Thoracic aorta (tissue), 2 donors: Measurements from ENCODE around the gene ILKAP. TPM values are rescaled to one million over a fixed set of nuclear protein-coding genes. Genes with fewer than 3 reads are reported as not detected.

ENCODE experiments used
- ATAC-seq: fragments of 150-250 bp; one replicate; pipeline ENCODE4 v1.8.0; 2017; ENCODE audit warnings: low read depth; ENCODE audit not compliant: insufficient number of reproducible peaks, low FRiP score
- DNase-seq: peaks from one replicate; pipeline ENCODE4 v3.0.0-alpha.2; 2020; ENCODE audit warnings: low spot score
- H3K27ac ChIP-seq, 2 donors: fragments of 200-600 bp; sonication (generic); 1 replicate in 1 of 2; 2 replicates in 1 of 2; pipeline ENCODE4 v1.5.1; 2016; ENCODE audit warnings: mild to moderate bottlenecking in 2 of 2, moderate library complexity in 2 of 2
- H3K27me3 ChIP-seq: fragments of 200-600 bp; sonication (generic); replicated peaks from 2 replicates; pipeline ENCODE4 v1.6.0; 2016; ENCODE audit warnings: mild to moderate bottlenecking; ENCODE audit not compliant: insufficient read depth
- H3K36me3 ChIP-seq: fragments of 200-600 bp; sonication (generic); one replicate; pipeline ENCODE4 v1.5.1; 2016
- H3K4me1 ChIP-seq, 2 donors: fragments of 200-600 bp; sonication (generic); 1 replicate in 1 of 2; 2 replicates in 1 of 2; pipeline versions ENCODE4 v1.5.1 to v1.6.0; 2016; ENCODE audit warnings: low read depth in 2 of 2, mild to moderate bottlenecking in 1 of 2; ENCODE audit not compliant: control insufficient read depth in 1 of 2
- H3K4me3 ChIP-seq: fragments of 200-600 bp; sonication (generic); 2 replicates; pipeline ENCODE4 v1.5.1; 2016; ENCODE audit warnings: mild to moderate bottlenecking
- H3K9me3 ChIP-seq: fragments of 200-600 bp; sonication (generic); 2 replicates; pipeline ENCODE4 v1.5.1; 2016
- total RNA-seq, 2 donors: library from RNA; depleted of rRNA; stranded (reverse); fragments of >200 nt; gene quantifications; one replicate each; pipeline versions ENCODE4 v1.1.0 to v1.2.3, GENCODE V29; 2016
- TF ChIP-seq, protein P1 (sequence below): fragments of 200-600 bp; sonication (generic); IDR thresholded peaks from one replicate; pipeline ENCODE4 v1.5.1; 2019; ENCODE audit warnings: antibody characterized with exemption

Gene ILKAP
- total RNA-seq, 2 donors from 2014 or later, result 28.6 to 58.0 TPM

DNA sequence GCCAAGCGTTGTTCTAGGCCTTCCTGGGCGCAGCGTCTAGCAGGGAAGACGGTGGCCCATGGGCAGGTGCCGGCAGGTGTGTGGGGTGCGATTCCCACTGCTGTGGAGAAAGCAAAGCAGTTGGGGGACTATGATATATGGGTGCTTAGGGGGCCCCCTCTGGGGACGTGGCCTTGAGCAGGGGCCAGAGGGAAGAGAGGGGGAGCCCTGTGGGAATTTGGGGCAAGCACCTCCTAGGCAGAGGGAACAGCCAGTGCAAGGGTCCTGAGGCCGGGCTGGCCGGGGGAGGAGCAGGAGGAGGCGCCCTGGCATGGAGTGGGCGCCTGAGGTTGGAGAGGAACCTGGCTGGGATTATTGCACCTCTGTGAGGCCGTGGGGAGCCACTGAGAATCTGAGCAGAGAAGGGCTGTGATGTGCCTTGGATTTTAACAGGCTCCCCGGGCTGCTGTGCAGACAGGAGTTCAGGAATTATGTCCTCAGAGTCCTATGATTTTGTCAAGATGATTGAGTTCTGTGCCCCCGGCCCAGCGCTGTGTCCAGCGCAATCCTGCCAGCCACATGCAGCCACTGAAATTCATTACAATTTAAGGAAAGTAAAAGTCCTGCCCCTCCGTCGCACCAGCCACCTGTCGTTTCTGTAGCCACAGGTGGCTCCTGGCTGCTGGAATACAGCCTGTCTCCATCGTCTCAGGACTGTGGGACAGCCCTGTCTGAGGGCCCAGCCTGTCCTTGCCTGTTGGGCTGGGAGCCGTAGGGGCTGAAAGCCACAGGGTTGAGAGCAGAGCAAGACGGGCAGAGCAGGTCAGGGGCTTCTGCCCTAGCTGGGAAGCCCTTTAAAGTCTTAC lies 74.1 kb downstream of the ILKAP start:
- DNase-seq, result no peak
- no peaks in the 10 kb centered on the region for H3K36me3 ChIP-seq
- no peak for ATAC-seq
- TF ChIP-seq, protein P1, sequence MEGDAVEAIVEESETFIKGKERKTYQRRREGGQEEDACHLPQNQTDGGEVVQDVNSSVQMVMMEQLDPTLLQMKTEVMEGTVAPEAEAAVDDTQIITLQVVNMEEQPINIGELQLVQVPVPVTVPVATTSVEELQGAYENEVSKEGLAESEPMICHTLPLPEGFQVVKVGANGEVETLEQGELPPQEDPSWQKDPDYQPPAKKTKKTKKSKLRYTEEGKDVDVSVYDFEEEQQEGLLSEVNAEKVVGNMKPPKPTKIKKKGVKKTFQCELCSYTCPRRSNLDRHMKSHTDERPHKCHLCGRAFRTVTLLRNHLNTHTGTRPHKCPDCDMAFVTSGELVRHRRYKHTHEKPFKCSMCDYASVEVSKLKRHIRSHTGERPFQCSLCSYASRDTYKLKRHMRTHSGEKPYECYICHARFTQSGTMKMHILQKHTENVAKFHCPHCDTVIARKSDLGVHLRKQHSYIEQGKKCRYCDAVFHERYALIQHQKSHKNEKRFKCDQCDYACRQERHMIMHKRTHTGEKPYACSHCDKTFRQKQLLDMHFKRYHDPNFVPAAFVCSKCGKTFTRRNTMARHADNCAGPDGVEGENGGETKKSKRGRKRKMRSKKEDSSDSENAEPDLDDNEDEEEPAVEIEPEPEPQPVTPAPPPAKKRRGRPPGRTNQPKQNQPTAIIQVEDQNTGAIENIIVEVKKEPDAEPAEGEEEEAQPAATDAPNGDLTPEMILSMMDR, result no peak
- no peaks in the 10 kb centered on the region for H3K27me3 ChIP-seq
- no peak overlapping the region for H3K4me3 ChIP-seq
- peaks cover 0 to 13% of the 10 kb centered on the region in 2 donors for H3K4me1 ChIP-seq
- no peaks in the 10 kb centered on the region for H3K9me3 ChIP-seq
- no peak overlapping the region for H3K27ac ChIP-seq

DNA sequence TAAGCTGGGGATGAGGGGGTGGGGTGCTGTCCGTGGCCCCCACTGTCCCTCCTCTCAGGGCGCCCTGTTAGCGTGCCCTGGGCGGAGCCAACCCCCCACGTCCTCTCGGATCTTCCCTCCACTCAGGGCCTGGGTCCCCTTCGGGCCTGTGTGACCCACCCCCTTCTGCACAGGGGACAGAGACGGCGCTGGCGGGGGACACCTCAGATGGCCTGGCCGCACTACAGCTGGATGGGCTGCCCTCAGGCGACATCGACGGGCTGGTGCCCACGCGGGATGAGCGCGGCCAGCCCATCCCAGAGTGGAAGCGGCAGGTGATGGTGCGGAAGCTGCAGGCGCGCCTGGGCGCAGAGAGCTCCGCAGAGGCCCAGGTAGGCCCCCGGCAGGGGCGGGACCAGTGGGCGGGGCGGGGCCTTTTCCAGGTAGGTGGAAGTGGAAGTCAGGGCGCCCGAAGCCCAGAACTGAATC lies 74.9 kb downstream of the ILKAP start:
- Histone ChIP-seq H3K4me3 (no peak overlapping the region), H3K4me1 (peaks cover 0 to 13% of the 10 kb centered on the region in 2 donors), H3K27me3 (no peaks in the 10 kb centered on the region), H3K9me3 (no peaks in the 10 kb centered on the region), H3K27ac (no peak overlapping the region), H3K36me3 (no peaks in the 10 kb centered on the region)
- TF ChIP-seq, protein P1, result no peak
- ATAC-seq (no peak), DNase-seq (no peak)

DNA sequence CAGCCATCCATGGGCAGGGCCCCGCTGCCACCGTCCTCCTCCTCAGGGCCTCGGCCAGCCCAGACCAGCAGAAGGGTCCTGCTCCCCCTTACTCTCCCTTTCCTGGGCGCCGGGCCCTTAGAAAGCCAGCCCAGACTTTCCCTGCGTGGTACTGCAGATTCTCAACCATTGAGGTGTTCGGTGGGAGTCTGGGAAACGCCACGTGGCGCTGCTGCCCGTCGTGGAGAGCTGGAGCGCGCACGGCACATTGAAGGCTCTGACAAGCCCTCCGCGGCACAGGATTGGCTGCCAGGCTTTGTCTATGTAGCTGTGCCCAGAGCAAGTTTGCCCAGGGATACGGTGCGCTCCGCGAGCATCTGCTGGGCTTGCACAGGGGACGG lies 75.4 kb downstream of the ILKAP start:
- ATAC-seq, result no peak
- TF ChIP-seq, protein P1, result no peak
- Histone ChIP-seq H3K36me3 (no peaks in the 10 kb centered on the region), H3K4me1 (peaks cover 0 to 13% of the 10 kb centered on the region in 2 donors), H3K9me3 (no peaks in the 10 kb centered on the region), H3K27me3 (no peaks in the 10 kb centered on the region), H3K4me3 (no peak overlapping the region), H3K27ac (no peak overlapping the region)
- DNase-seq, result no peak

DNA sequence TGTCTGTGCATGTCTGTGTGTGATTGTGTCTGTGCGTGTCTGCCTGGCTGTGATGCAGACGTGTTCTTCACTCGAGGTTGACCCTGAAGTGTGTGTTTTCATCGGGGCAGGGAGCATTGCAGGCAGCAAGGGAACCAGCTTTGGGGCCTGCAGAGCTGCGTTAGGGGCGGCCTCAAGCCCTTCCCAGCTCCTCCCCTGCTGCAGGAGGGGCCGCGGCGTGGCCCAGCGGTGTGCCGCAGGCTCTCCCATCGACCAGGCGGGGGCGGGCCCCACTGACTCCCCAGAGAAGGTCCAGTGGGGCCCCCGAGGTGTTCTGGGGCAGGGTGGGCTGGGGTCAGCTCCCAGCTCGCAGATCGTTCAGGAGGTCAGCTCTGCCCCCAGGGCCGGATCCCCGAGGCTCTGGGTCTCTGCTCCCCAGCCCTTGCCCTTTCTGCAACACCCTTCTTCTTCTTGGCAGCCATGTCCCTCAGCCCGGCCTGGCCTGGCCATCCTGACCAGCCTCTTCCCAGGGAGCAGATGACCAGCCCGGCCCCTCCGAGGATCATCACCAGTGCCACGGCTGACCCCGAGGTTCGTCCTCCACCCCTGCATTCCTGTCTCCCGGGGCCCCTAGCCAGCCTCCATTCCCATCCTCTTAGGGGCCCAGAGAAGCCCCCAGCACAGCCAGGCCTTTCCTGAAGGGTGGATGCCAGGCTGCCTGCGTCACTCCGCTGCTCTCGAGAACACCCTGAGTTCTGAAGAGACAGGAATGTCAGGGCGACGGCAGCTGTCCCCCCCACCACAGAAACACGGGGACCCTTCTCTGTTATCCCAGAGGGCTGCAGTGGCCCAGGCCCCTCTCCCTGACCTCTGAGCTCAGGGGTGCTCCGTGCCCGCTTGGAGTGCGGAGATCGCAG lies 76.1 kb downstream of the ILKAP start:
- no peak for DNase-seq
- Histone ChIP-seq H3K4me1 (peaks cover 0 to 13% of the 10 kb centered on the region in 2 donors), H3K4me3 (peak overlapping the region; percentile 28), H3K36me3 (no peaks in the 10 kb centered on the region), H3K27ac (no peak overlapping the region), H3K27me3 (no peaks in the 10 kb centered on the region), H3K9me3 (no peaks in the 10 kb centered on the region)
- no peak for ATAC-seq
- TF ChIP-seq, protein P1, result no peak

DNA sequence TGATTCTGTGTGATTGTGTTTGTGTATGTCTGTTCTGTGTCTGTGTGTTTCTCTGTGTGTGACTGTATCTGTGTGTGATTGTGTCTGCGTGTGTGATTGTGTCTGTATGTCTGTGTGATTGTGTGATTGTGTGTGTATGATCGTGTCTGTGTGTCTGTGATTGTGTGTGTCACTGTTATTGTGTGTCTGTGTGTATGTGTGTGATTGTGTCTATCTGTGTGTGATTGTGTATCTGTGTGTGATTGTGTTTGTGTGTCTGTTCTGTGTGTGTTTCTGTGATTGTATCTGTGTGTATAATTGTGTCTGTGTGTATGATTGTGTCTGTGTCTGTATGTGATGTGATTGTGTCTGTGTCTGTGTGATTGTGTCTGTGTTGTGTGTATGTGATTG lies 76.7 kb downstream of the ILKAP start:
- Histone ChIP-seq H3K4me1 (peaks cover 0 to 13% of the 10 kb centered on the region in 2 donors), H3K27ac (no peak overlapping the region)
- TF ChIP-seq, protein P1, result no peak

More for the DNA sequence above, 76.7 kb downstream of the ILKAP start:
- Histone ChIP-seq H3K4me3 (no peak overlapping the region), H3K36me3 (no peaks in the 10 kb centered on the region), H3K9me3 (no peaks in the 10 kb centered on the region), H3K27me3 (no peaks in the 10 kb centered on the region)
- DNase-seq, result no peak
- no peak for ATAC-seq
